PC-9 (cell line): ENCODE results near the gene RSBN1. TPM values are rescaled to one million over a fixed set of nuclear protein-coding genes. Genes with fewer than 3 reads are reported as not detected.

Source experiments
- BruUV-seq: library from RNA; stranded (reverse); fragments of 400-500 nt; replicated peaks from 2 replicates; lab custom pipeline; 2021; lab: Mats Ljungman, UMichigan
- CTCF ChIA-PET: fragments of 300-600 bp; sonication (Branson Sonifier 250); formaldehyde crosslinking; loops from one replicate; lab custom pipeline; 2022; ENCODE audit warnings: antibody characterized with exemption; lab: Charles Lee
- POLR2A ChIA-PET: fragments of 300-600 bp; sonication (Branson Sonifier 250); formaldehyde crosslinking; loops from one replicate; lab custom pipeline; 2022; ENCODE audit warnings: antibody characterized with exemption; ENCODE audit not compliant: unreplicated experiment; lab: Charles Lee
- DNase-seq, 2 experiments: peaks; one replicate each; pipeline versions ENCODE4 v3.0.0 to v3.0.0-alpha.2; 2015 to 2022; ENCODE audit warnings: mixed read lengths in 1 of 2
- H2AFZ ChIP-seq: fragments of 200-600 bp; sonication (generic); 2 replicates; pipeline ENCODE4 v1.8.1; 2017; ENCODE audit warnings: antibody characterized with exemption
- H3F3A ChIP-seq: fragments of 200-600 bp; sonication (generic); 2 replicates; pipeline ENCODE4 v1.8.1; 2017; ENCODE audit warnings: antibody characterized with exemption, mild to moderate bottlenecking, low read depth; ENCODE audit not compliant: insufficient read depth
- H3K27ac ChIP-seq: fragments of 200-600 bp; sonication (generic); 2 replicates; pipeline ENCODE4 v1.6.1; 2016; ENCODE audit warnings: mixed run types
- H3K27me3 ChIP-seq: fragments of 200-600 bp; sonication (generic); 2 replicates; pipeline ENCODE4 v1.6.1; 2016; ENCODE audit warnings: low read depth, mixed run types; ENCODE audit not compliant: insufficient read depth
- H3K36me3 ChIP-seq: fragments of 200-600 bp; sonication (generic); 2 replicates; pipeline ENCODE4 v1.6.1; 2016; ENCODE audit warnings: low read depth, mixed run types
- H3K4me1 ChIP-seq: fragments of 200-600 bp; sonication (generic); replicated peaks from 2 replicates; pipeline ENCODE4 v1.6.1; 2016; ENCODE audit warnings: mixed run types; ENCODE audit not compliant: insufficient read depth
- H3K4me2 ChIP-seq: fragments of 200-600 bp; sonication (generic); 2 replicates; pipeline ENCODE4 v1.6.1; 2017; ENCODE audit warnings: mixed run types
- H3K4me3 ChIP-seq: fragments of 200-600 bp; sonication (generic); 2 replicates; pipeline ENCODE4 v1.6.1; 2016; ENCODE audit warnings: mixed run types
- H3K79me2 ChIP-seq: fragments of 200-600 bp; sonication (generic); 2 replicates; pipeline ENCODE4 v1.6.1; 2017; ENCODE audit warnings: low read depth, mixed run types
- H3K9me2 ChIP-seq: fragments of 200-600 bp; sonication (generic); 2 replicates; pipeline ENCODE4 v1.8.1; 2017; ENCODE audit warnings: mild to moderate bottlenecking; ENCODE audit not compliant: insufficient read depth
- H3K9me3 ChIP-seq: fragments of 200-600 bp; sonication (generic); 2 replicates; pipeline ENCODE4 v1.8.1; 2016; ENCODE audit warnings: low read depth; ENCODE audit not compliant: insufficient read depth
- H4K20me1 ChIP-seq: fragments of 200-600 bp; sonication (generic); 2 replicates; pipeline ENCODE4 v1.8.1; 2017; ENCODE audit not compliant: insufficient read depth
- EZH2 ChIP-seq: fragments of 200-600 bp; sonication (generic); IDR thresholded peaks from 2 replicates; pipeline ENCODE4 v1.8.0; 2017; ENCODE audit warnings: antibody characterized with exemption, low read depth
- intact Hi-C: fragments of 100-400 bp; cut with micrococcal nuclease; formaldehyde crosslinking; loops from one replicate; pipeline ENCODE4 v1.10.0; 2022; ENCODE audit not compliant: unreplicated experiment
- total RNA-seq: library from RNA; stranded (reverse); gene quantifications from 2 replicates; pipeline ENCODE4 v1.2.3, GENCODE V29; 2021
- TF ChIP-seq, protein P1 (sequence below): fragments of 200-600 bp; sonication (generic); conservative IDR thresholded peaks from 2 replicates; pipeline ENCODE4 v1.6.1; 2017; ENCODE audit warnings: mixed run types, antibody characterized with exemption, mild to moderate bottlenecking, moderate library complexity

Gene RSBN1
- total RNA-seq, 1 experiment from 2014 or later = 12.3 TPM

DNA sequence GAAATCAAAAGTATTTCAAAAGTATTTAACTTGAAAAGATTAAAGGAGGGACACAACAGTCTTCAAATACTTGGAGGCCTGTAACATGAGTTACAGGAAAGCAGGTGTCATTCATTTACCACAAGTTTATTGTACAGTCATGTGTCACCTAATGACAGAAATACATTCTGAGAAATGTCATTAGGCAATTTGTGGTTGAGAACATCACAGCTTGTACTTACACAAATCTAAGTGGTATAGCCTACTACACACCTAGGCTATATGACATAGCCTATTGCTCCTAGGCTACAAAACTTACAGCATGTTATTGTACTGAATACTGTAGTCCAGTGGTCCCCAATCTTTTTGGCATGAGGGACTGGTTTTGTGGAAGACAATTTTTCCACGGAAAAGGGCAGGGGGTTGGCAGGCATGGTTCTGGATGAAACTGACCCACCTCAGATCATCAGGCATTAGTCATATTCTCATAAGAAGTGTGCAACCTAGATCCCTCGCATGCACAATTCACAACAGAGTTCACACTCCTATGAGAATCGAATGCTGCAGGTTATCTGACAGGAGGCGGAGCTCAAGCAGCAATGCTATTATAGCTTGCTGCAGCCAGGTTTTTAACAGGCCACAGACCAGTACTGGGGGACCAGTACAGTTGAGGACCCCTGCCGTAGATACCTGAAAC, 28.0 kb downstream of the RSBN1 start:
- no peaks in the 10 kb centered on the region for H3K27me3 ChIP-seq
- H3K27ac ChIP-seq = no peak overlapping the region
- H3K79me2 ChIP-seq = peaks cover 93% of the 10 kb centered on the region
- peaks cover 21% of the 10 kb centered on the region for H3K4me1 ChIP-seq
- DNase-seq = peak in 1 of 2 experiments; percentile 79
- no TSS peak for BruUV-seq
- no peaks in the 10 kb centered on the region for H3K9me2 ChIP-seq
- TF ChIP-seq, protein P1, sequence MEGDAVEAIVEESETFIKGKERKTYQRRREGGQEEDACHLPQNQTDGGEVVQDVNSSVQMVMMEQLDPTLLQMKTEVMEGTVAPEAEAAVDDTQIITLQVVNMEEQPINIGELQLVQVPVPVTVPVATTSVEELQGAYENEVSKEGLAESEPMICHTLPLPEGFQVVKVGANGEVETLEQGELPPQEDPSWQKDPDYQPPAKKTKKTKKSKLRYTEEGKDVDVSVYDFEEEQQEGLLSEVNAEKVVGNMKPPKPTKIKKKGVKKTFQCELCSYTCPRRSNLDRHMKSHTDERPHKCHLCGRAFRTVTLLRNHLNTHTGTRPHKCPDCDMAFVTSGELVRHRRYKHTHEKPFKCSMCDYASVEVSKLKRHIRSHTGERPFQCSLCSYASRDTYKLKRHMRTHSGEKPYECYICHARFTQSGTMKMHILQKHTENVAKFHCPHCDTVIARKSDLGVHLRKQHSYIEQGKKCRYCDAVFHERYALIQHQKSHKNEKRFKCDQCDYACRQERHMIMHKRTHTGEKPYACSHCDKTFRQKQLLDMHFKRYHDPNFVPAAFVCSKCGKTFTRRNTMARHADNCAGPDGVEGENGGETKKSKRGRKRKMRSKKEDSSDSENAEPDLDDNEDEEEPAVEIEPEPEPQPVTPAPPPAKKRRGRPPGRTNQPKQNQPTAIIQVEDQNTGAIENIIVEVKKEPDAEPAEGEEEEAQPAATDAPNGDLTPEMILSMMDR = no peak
- TF ChIP-seq EZH2 = no peak
- intact Hi-C loops = no loop called here
- CTCF ChIA-PET = no interaction called here
- H3K9me3 ChIP-seq = no peaks in the 10 kb centered on the region
- POLR2A ChIA-PET = no interaction called here
- no peak overlapping the region for H2AFZ ChIP-seq
- H3K4me2 ChIP-seq = no peak overlapping the region
- H4K20me1 ChIP-seq = peaks cover 18% of the 10 kb centered on the region
- 0 out of 2 replicates have a peak, but pooled peaks cover 4% of the 10 kb centered on the region for H3K36me3 ChIP-seq
- peaks cover 6% of the 10 kb centered on the region for H3F3A ChIP-seq
- H3K4me3 ChIP-seq = no peak overlapping the region

- no peak overlapping the region for H3K4me3 ChIP-seq
- peaks cover 6% of the 10 kb centered on the region for H3F3A ChIP-seq
- ChIA-PET CTCF (interaction anchor here (0.7 kb wide), 1 partner anchor 711 kb away, joined by 4 read pairs; the partner anchor contains the start of gene LRIG2), POLR2A (no interaction called here)
- BruUV-seq = no TSS peak
- no peak for DNase-seq
- H3K9me2 ChIP-seq = no peaks in the 10 kb centered on the region
- H4K20me1 ChIP-seq = peaks cover 18% of the 10 kb centered on the region
- no peaks in the 10 kb centered on the region for H3K9me3 ChIP-seq
- H3K79me2 ChIP-seq = peaks cover 93% of the 10 kb centered on the region
- H3K4me1 ChIP-seq = peaks cover 21% of the 10 kb centered on the region
- no peak overlapping the region for H3K27ac ChIP-seq
- H3K27me3 ChIP-seq = no peaks in the 10 kb centered on the region
- intact Hi-C loops = no loop called here
- H2AFZ ChIP-seq = no peak overlapping the region
- 0 out of 2 replicates have a peak, but pooled peaks cover 4% of the 10 kb centered on the region for H3K36me3 ChIP-seq
- TF ChIP-seq, protein P1 = no peak
- no peak for TF ChIP-seq EZH2
- no peak overlapping the region for H3K4me2 ChIP-seq
These were observed 28.8 kb downstream of the RSBN1 start for GRCh38 chr1:113783254-113784103.

DNA sequence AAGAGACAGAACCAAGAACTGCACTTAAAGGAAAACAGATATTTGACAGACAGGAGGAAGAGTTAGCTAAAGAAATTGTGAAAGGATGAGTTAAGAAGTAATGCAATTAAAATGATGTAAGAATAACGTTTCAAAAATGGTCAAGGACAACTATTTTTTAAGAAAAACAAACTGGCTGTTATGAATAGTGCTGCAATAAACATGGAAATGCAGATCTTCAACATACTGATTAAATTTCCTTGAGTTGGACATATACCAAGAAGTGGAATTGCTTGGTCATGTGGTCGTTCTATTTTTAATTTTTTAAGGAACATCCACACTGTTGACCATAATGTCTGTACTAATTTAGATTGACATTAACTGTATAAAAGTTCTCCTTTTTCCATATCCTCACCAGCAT, 29.9 kb downstream of the RSBN1 start:
- H3K27ac ChIP-seq = no peak overlapping the region
- H3K36me3 ChIP-seq = 0 out of 2 replicates have a peak, but pooled peaks cover 4% of the 10 kb centered on the region
- H3F3A ChIP-seq = peaks cover 6% of the 10 kb centered on the region
- TF ChIP-seq EZH2 = no peak
- TF ChIP-seq, protein P1 = no peak
- intact Hi-C loops = no loop called here
- no peaks in the 10 kb centered on the region for H3K9me2 ChIP-seq
- H3K4me3 ChIP-seq = no peak overlapping the region
- peaks cover 18% of the 10 kb centered on the region for H4K20me1 ChIP-seq
- H3K4me1 ChIP-seq = peaks cover 21% of the 10 kb centered on the region
- H2AFZ ChIP-seq = no peak overlapping the region
- H3K27me3 ChIP-seq = no peaks in the 10 kb centered on the region
- no peaks in the 10 kb centered on the region for H3K9me3 ChIP-seq
- DNase-seq = no peak
- peaks cover 84% of the 10 kb centered on the region for H3K79me2 ChIP-seq
- CTCF ChIA-PET = no interaction called here
- no peak overlapping the region for H3K4me2 ChIP-seq
- POLR2A ChIA-PET = no interaction called here
- no TSS peak for BruUV-seq
